Measurements from ENCODE around the gene ASTN1. TPM values are rescaled to one million over a fixed set of nuclear protein-coding genes. Genes with fewer than 3 reads are reported as not detected.

Gene ASTN1
- polyA plus RNA-seq, 1 of the 3 experiments (the other 2 are of a cell fraction) = 0.13 TPM

GRCh38 chr1:176863613-176864012, 300.9 kb downstream of the ASTN1 start (continued):
- no peak for TF ChIP-seq CTCF (IDR thresholded peaks at IDR 0.05)
- TF ChIP-seq MXI1 (IDR thresholded peaks at IDR 0.05; ENCODE audit: low read depth, low read length) = no peak
- TF ChIP-seq SMC3 (IDR thresholded peaks at IDR 0.05; ENCODE audit: low read depth, low read length) = no peak
- TF ChIP-seq TCF12 (IDR thresholded peaks at IDR 0.05) = no peak
- no peak for TF ChIP-seq ZBTB33 (IDR thresholded peaks at IDR 0.05; ENCODE audit: borderline replicate concordance, low read depth)
- no peak for TF ChIP-seq POLR2AphosphoS5 (IDR thresholded peaks at IDR 0.05; ENCODE audit: low read depth, low read length)

GRCh38 chr1:176858433-176858916, 306.0 kb downstream of the ASTN1 start:
- DNase-seq = no peak
- Histone ChIP-seq H3K4me2 (no peak overlapping the region), H3K4me1 (ENCODE audit: control insufficient read depth in 1 of 2, insufficient read depth in 2 of 2, low read depth in 1 of 2, low read length in 1 of 2) (no peaks in the 10 kb centered on the region; a peak in 1 of 4 replicates), H3K9me3 (no peaks in the 10 kb centered on the region), H3K36me3 (replicated peaks in 1 of 2; ENCODE audit: control insufficient read depth in 1 of 2, insufficient read depth in 2 of 2, low read length in 1 of 2) (no peaks in the 10 kb centered on the region), H3K9ac (no peak overlapping the region), H3K27ac (ENCODE audit: low read depth in 2 of 2, low read length in 1 of 2) (no peak overlapping the region), H3K79me2 (ENCODE audit: insufficient read depth) (no peaks in the 10 kb centered on the region), H3K27me3 (ENCODE audit: insufficient read depth) (no peaks in the 10 kb centered on the region), H4K20me1 (ENCODE audit: insufficient read depth) (no peaks in the 10 kb centered on the region), H3K9me2 (no peaks in the 10 kb centered on the region), H3K4me3 (ENCODE audit: low read depth in 2 of 2, low read length in 1 of 2) (no peak overlapping the region), H2AFZ (ENCODE audit: low read depth) (no peak overlapping the region), H3F3A (replicated peaks; ENCODE audit: insufficient read depth) (no peaks in the 10 kb centered on the region)
- POLR2A ChIA-PET = no interaction called here
- CTCF ChIA-PET = no interaction called here
- no peak for TF ChIP-seq CHD2 (IDR thresholded peaks at IDR 0.05; ENCODE audit: low read length, partially characterized antibody)
- TF ChIP-seq POLR2AphosphoS5 (IDR thresholded peaks at IDR 0.05; ENCODE audit: low read depth, low read length) = no peak
- TF ChIP-seq PBX3 (IDR thresholded peaks at IDR 0.05) = no peak
- 44% methylated on average over 4 of the region's 4 CpGs for WGBS (ENCODE audit: low lambda C conversion rate)

- Histone ChIP-seq H3K4me1 (ENCODE audit: control insufficient read depth in 1 of 2, insufficient read depth in 2 of 2, low read depth in 1 of 2, low read length in 1 of 2) (no peaks in the 10 kb centered on the region; a peak in 1 of 4 replicates), H3K27ac (ENCODE audit: low read depth in 2 of 2, low read length in 1 of 2) (no peak overlapping the region)
- CTCF ChIA-PET = no interaction called here
- no peak for TF ChIP-seq TAF1 (IDR thresholded peaks at IDR 0.05; ENCODE audit: borderline replicate concordance, low read depth, low read length)
- no peak for TF ChIP-seq RCOR1 (IDR thresholded peaks at IDR 0.05; ENCODE audit: low read length)
- TF ChIP-seq IRF3 (IDR thresholded peaks at IDR 0.05; ENCODE audit: low read depth, low read length) = no peak
- TF ChIP-seq ZBTB33 (IDR thresholded peaks at IDR 0.05; ENCODE audit: borderline replicate concordance, low read depth) = no peak
- no peak for TF ChIP-seq TCF12 (IDR thresholded peaks at IDR 0.05)
- no peak for TF ChIP-seq ELF1 (IDR thresholded peaks at IDR 0.05)
- no peak for TF ChIP-seq CHD2 (IDR thresholded peaks at IDR 0.05; ENCODE audit: low read length, partially characterized antibody)
Measured at GRCh38 chr1:176857632-176858031, 306.9 kb downstream of the ASTN1 start.

More at GRCh38 chr1:176857632-176858031, 306.9 kb downstream of the ASTN1 start:
- H3K79me2 ChIP-seq (ENCODE audit: insufficient read depth) = no peaks in the 10 kb centered on the region
- H3K36me3 ChIP-seq (replicated peaks in 1 of 2; ENCODE audit: control insufficient read depth in 1 of 2, insufficient read depth in 2 of 2, low read length in 1 of 2) = no peaks in the 10 kb centered on the region
- H3K4me2 ChIP-seq = no peak overlapping the region
- H3K4me3 ChIP-seq (ENCODE audit: low read depth in 2 of 2, low read length in 1 of 2) = no peak overlapping the region
- H4K20me1 ChIP-seq (ENCODE audit: insufficient read depth) = no peaks in the 10 kb centered on the region
- DNase-seq = no peak
- H3K9ac ChIP-seq = no peak overlapping the region
- H3K9me3 ChIP-seq = no peaks in the 10 kb centered on the region
- no peaks in the 10 kb centered on the region for H3F3A ChIP-seq (replicated peaks; ENCODE audit: insufficient read depth)
- no peaks in the 10 kb centered on the region for H3K27me3 ChIP-seq (ENCODE audit: insufficient read depth)
- WGBS (ENCODE audit: low lambda C conversion rate) = 34% methylated on average over 4 of the region's 4 CpGs
- H3K9me2 ChIP-seq = no peaks in the 10 kb centered on the region
- H2AFZ ChIP-seq (ENCODE audit: low read depth) = no peak overlapping the region
- POLR2A ChIA-PET = no interaction called here
